Sigmoid colon (tissue), 4 donors: ENCODE data around the gene EIF2S2.

Experiments used
- CTCF ChIP-seq, 4 experiments: fragments of 450-650 bp in 3 of 4; fragments of 200-600 bp in 1 of 4; IDR thresholded peaks; one replicate each; pipeline ENCODE4 v1.5.1; 2016 to 2019; ENCODE audit warnings: antibody characterized with exemption in 4 of 4, mild to moderate bottlenecking in 3 of 4, moderate library complexity in 2 of 4
- EP300 ChIP-seq, 4 donors: sonication (generic); formaldehyde crosslinking; IDR thresholded peaks; one replicate each; pipeline ENCODE4 v1.6.1; 2017; ENCODE audit warnings: antibody characterized with exemption in 4 of 4
- POLR2A ChIP-seq, 2 donors: fragments of 450-650 bp; IDR thresholded peaks; one replicate each; pipeline ENCODE4 v1.6.1; 2016; ENCODE audit warnings: antibody characterized with exemption in 2 of 2, mild to moderate bottlenecking in 2 of 2, moderate library complexity in 2 of 2

- TF ChIP-seq POLR2A (IDR thresholded peaks at IDR 0.05) (no peak), CTCF (IDR thresholded peaks at IDR 0.05) (no peak), EP300 (IDR thresholded peaks at IDR 0.05) (no peak)
Observed at GRCh38 chr20:34047010-34047687, 64.9 kb downstream of the EIF2S2 start.
